DMS79 treated with DMSO at 0.1 percent for 48 hours (cell line): ENCODE data around the gene THSD7A.

Experiments used
- DNase-seq: peaks from one replicate; lab custom pipeline; 2025; lab: John Stamatoyannopoulos, UW

The THSD7A gene, protein sequence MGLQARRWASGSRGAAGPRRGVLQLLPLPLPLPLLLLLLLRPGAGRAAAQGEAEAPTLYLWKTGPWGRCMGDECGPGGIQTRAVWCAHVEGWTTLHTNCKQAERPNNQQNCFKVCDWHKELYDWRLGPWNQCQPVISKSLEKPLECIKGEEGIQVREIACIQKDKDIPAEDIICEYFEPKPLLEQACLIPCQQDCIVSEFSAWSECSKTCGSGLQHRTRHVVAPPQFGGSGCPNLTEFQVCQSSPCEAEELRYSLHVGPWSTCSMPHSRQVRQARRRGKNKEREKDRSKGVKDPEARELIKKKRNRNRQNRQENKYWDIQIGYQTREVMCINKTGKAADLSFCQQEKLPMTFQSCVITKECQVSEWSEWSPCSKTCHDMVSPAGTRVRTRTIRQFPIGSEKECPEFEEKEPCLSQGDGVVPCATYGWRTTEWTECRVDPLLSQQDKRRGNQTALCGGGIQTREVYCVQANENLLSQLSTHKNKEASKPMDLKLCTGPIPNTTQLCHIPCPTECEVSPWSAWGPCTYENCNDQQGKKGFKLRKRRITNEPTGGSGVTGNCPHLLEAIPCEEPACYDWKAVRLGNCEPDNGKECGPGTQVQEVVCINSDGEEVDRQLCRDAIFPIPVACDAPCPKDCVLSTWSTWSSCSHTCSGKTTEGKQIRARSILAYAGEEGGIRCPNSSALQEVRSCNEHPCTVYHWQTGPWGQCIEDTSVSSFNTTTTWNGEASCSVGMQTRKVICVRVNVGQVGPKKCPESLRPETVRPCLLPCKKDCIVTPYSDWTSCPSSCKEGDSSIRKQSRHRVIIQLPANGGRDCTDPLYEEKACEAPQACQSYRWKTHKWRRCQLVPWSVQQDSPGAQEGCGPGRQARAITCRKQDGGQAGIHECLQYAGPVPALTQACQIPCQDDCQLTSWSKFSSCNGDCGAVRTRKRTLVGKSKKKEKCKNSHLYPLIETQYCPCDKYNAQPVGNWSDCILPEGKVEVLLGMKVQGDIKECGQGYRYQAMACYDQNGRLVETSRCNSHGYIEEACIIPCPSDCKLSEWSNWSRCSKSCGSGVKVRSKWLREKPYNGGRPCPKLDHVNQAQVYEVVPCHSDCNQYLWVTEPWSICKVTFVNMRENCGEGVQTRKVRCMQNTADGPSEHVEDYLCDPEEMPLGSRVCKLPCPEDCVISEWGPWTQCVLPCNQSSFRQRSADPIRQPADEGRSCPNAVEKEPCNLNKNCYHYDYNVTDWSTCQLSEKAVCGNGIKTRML (N-terminal part only)

DNA sequence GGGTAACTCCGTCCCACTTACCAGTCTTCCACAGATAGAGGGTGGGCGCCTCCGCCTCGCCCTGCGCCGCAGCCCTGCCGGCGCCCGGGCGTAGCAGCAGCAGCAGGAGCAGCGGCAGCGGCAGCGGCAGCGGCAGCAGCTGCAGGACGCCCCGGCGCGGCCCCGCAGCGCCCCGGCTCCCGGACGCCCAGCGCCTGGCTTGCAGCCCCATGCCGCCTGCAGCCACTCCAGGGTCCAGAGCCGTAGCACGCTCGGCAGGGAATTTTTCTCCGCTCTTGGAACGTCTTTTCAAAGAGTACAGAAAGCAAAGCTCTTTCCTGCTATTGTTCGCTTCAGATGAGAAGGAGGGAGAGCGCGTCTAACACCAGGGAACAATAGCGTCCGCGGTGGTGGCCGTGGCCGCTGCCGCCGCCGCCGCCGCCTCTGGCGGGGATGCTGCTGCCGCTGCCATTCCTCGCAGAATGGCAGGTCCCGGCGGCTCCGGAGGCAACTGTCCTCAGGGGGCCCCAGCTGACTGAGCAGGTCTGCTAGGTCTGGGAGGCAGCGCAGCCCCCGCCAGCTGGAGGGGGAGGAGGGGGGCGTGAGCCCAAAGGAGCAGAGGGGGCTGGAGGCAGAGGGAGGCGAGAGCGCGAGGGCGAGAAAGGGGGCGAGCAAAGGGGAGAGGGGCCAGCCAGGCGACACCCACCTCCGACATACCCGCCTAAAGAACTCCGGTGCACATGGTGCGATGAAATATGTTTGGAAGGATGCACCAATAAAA lies at the start of gene THSD7A:
THSD7A (minus strand) TSS at position 463 of the 760 bp plus-strand sequence; CDS start at position 211, 252 bp downstream.
- DNase-seq, result peak; percentile 22

DNA sequence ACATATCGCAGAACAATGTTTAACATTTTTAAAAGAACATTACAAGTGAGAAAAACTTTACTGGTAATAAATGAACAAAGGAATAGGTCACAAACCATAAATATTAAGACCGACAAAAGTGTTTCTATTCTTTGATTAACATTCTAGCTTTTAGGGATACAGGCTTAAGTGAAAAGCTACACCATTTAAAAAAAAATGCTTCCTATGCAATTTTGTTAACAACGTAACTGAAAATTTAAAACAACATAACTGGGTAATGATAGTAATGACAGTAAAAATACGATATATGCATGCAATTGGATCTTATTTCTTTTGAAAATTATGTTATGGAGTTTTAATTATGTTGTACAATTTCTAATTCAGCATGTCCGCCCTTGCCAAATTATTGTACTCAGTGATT lies 49.7 kb upstream of the THSD7A start:
- DNase-seq, result no peak

GRCh38 chr7:11875635-11876034 lies 43.6 kb upstream of the THSD7A start:
- DNase-seq, result no peak

- no peak for DNase-seq
These were observed 33.7 kb upstream of the THSD7A start for GRCh38 chr7:11865671-11866070.

DNA sequence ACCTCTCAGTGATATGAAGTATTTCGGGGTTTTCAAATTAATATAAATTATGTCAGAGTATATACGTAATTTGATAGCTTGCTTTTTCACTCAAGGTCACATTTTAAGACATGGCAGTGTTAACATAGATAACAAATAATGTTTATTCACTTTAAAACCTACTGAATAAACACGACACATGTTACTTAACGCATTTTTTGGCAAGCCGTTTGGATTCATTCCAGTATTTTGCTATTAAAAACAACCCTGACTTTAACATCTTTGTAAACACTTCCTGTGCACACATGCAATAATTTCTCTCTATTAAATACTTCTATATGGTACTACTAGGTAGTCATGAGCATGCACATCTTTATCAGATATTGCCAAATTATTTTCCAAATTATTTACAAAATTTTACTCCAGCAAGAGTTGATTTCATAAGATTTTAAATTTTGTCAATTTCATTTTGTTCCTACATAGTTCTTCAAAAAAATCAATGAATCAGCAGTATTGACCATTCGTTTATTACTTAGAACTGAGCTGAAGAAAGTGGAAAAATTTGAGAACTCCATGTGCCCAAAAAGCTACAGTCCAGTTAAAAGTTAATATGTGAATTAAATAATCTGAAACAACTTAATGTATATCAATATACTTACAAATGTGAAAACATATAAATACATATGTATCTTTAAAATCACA lies 26.8 kb upstream of the THSD7A start:
- DNase-seq, result no peak

GRCh38 chr7:11858026-11858425 lies 26.0 kb upstream of the THSD7A start:
- DNase-seq, result no peak

DNA sequence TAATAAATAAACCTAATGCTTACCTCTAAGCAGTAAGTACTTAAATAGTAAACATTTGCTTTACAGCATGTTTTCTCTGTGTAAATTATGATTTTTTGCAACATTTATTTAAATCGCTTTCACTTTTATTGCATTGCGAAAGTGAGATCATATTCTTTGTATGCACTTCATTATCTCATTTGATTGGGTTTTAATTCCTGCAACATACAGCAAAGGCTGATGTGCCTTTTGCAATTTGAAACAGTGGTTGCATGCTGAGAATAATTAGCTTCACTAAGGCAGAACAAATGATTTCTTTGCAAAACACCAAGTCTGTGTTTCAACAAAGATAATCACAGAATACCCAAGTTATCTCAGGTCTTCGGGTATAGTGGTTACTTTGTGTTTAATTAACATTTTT lies 16.3 kb upstream of the THSD7A start:
- no peak for DNase-seq

GRCh38 chr7:11847336-11847735 lies 15.3 kb upstream of the THSD7A start:
- no peak for DNase-seq

DNA sequence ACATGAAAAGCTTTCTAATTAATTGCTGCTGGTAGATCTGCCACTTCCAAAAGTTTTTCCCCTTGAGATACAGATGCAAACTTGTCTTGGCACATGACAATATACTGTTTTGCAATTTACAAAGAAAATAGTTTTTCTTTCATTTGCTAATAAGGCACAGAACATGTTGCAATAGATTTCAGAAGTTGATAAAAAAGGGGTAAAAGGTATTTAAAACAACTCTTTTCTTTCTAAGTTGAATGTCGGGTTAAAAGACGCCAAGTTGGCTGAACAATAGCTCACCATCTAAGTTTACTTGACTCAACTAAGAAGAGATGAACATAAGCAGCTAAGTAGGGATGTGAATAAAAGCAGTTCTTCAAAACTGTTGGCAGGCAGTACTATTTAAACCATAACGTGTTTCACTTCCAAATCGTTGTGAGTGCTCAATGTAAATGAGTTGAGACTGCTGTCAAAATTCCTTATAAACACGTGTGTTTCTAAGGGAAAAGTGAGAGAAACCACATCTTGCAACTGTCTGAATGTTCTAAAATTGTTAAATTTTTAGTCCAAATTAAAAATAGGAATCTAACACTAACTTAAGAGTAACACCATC lies 14.5 kb upstream of the THSD7A start:
- DNase-seq, result no peak

- DNase-seq, result no peak
These were observed 11.2 kb upstream of the THSD7A start for GRCh38 chr7:11843113-11843765.

- DNase-seq, result no peak
These were observed 9.7 kb upstream of the THSD7A start for GRCh38 chr7:11841657-11842056.

- no peak for DNase-seq
These were observed 3.3 kb upstream of the THSD7A start for GRCh38 chr7:11835260-11835659.

- DNase-seq, result peak; percentile 4
These were observed 1.4 kb upstream of the THSD7A start for GRCh38 chr7:11833431-11833830.

GRCh38 chr7:11831156-11831735 lies 752 bp downstream of the THSD7A start:
- no peak for DNase-seq

DNA sequence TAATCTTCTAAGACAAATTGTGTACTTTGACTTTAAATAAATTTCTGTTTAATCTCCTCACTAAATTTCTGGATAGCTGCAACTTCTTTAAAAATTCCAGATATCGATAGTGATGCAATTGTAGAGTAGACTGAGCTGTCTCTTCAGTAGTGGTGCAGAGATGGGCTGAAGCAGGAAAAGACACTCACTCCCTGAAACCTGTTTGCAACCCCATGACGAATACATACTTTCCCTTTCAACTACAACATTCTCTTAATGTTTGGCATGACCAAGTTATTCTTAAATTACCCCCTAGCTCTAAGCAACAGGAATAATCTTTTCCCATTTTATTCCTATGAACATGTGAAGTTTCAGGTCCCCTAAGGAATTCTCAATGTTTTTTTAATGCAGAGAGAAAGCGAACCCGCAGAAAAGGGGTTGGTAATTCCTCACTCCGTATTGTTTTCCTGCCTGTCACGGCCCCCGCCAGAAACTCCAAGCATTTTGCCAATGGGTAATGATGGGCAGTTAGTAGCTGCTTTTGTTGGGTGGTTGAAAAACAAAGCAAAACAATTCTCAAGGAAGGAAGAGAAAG lies 1.3 kb downstream of the THSD7A start:
- DNase-seq, result no peak

- DNase-seq, result no peak
These were observed 2.0 kb downstream of the THSD7A start for GRCh38 chr7:11829954-11830353.

DNA sequence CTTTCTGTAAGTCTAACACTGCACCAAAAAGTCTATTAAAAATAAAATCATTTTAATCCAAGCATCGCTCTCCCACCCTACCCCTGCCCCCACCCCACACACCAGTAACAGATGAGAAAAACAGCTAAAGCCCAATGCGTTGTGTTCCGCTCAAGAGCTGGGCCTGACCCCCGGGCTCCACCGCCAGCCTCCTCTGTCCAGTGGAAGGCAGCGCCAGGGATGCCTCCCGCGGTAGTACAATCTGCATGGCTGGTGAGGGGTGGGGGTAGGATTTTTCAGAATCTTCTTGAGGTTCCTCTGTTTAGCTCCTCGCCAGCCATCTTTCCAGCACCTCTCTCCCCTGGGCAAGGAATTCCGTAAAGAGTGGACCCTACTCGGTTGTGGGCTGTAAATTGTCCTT lies 12.1 kb downstream of the THSD7A start:
- DNase-seq, result no peak

DNA sequence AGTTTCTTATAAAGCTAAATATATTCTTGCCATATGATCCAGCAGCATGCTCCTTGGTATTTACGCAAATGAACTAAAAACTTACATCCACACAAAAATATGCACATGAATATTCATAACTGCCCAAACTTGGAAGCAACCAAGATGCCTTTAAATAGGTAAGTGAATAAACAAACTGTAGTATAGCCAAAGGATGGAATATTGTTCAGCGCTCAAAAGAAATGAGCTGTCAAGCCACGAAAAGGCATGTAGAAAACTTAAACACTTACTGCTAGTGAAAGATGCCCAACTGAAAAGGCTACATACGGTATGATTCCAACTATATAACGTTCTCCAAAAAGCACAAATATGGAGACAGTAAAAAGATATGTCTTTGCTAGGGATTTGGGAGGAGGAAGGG lies 12.7 kb downstream of the THSD7A start:
- DNase-seq, result no peak

GRCh38 chr7:11818281-11818680 lies 13.7 kb downstream of the THSD7A start:
- no peak for DNase-seq
